T-helper 2 cell (primary cell): ENCODE measurements around the gene SDE2.
"Not testable (repeated sequence)": the region's sequence is repeated elsewhere in the genome, so short reads cannot be mapped to it uniquely, and the experiment has no call there.

Source experiments
- DNase-seq, 5 experiments: peaks; one replicate each; pipeline versions ENCODE4 v3.0.0 to v3.0.0-alpha.2; 2012 to 2022

Gene SDE2

DNA sequence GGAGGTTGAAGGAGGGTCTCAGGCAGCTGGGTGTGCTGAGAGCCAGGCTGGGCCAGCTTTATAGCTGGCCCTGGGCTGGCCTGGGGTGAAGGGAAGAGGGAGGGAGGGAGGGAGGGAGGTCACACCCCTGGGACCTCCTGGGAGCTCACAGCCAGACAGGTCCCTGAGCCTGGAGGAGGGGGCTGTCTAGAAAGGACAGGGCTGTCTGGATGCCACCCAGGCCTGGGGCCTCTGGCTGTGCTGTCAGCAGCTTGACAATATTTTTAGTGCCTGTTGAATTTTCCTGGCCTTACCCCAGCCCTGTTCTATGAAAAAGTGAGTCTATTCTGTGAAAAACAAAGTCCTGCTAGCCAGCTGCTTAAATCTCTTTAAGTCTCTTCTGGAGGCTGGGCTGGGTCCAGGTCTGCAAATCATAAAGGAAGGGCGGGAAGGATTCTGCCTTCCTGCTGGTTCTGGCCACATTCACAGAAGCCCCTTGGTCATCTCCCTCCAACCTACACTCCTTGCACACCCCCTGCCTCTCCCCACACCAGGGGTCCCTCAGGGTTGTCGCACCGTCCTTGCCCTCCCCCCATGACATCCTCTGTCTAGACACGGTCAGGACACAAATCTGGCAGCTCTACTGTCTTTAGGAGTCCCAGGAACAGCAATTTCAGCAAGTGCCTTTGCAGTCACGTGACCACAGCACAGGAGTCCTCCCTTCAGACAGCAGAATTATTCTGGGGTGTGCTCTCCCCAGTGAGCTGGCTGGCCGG is 57.8 kb downstream of the SDE2 start, which contains the start of gene LEFTY2:
Gene LEFTY2 (minus strand): TSS at position 34 of the 755 bp plus-strand sequence. CDS start 80 bp downstream, outside the sequence.
- no peak for DNase-seq

DNA sequence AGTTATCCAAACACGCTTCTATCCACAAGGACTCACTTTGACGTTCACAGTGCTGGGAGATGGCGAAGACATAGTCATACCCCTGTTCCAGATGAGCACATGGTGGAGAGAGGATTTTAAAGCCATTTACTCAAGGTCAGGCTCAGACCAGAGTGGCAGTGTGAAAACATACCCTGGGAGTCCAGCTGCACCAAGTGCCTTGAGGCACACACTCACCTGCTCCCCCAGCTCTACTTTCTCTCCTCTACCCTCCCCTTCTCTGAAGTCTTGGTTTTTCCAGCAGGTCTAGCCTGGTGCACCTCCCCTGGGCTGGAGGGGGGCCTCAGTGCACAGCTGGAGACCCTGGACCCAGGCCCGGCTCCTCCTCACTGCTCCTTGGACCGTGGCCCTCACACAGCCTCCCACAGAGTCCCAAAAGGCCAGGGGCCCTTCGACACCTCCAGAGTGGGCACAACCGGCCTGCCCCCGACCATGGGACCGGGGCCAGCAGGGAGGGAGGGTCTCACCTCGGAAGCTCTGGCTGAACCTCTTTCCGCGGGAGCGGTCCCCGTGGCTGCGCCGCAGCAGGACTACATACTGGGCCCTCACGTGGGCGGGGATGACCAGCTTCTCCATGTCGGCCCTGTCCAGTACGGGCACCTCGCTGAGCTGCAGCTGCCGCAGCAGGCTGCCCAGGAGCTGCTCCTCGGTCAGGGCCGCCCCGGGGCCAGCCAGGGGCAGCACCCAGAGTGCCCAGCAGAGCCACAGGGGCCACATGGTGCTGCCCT is 58.6 kb downstream of the SDE2 start:
- no peak for DNase-seq

DNA sequence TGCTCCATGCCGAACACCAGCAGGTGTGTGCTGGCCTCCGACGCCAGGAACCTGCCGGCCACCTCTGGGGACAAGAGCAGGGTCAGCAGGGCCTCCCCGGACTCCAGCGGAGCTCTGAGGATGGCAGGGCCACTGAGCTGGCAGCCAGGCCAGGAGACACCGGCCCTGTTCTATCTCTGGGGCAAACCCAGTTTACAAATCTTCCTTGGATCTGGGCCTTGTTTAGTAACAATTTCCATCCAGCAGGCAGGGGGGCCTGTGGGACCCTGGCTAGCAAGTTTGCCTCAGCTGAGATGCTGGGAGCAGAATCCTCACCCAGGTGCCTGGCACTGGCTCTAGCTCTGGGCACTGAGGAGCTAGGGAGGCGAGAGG is 59.2 kb downstream of the SDE2 start:
- not testable (repeated sequence) for DNase-seq

DNA sequence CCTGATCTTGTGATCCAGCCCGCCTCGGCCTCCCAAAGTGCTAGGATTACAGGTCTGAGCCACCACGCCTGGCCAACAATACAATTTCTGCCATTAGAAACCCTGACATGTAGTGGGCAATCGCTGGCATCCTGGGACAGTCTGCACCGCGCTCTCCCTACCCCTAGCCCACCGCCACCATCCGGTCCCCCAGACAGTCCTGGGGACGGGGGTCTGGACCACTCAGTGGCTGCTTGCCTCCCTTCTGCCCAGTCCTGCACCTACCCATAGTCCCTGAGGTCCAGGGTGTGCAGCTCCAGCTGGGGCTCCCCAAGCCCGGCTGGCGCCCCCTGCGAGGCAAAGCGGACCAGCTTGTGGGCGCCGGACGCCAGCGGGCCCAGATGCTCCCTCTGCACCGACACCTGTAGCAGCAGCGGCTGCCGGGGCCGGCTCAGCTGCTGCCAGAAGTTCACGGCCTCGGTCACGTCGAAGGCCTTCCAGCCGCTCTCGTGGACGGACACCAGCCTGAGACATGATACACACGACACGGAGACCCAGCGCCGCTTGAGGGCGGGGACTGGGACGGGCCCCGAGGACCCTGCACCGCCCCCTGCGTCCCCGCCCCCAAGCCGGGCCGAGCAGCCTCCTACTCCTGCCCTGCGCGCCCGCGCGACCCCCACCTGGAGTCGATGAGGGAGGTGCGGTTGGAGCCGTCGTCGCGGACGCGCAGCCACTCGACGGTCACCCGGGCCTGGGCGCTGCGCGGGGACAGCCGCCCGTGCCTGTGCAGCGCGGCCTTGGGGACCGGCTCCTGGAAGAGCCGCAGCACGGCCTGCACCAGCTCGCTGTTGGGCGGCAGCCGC is 59.8 kb downstream of the SDE2 start:
- not testable (repeated sequence) for DNase-seq

DNA sequence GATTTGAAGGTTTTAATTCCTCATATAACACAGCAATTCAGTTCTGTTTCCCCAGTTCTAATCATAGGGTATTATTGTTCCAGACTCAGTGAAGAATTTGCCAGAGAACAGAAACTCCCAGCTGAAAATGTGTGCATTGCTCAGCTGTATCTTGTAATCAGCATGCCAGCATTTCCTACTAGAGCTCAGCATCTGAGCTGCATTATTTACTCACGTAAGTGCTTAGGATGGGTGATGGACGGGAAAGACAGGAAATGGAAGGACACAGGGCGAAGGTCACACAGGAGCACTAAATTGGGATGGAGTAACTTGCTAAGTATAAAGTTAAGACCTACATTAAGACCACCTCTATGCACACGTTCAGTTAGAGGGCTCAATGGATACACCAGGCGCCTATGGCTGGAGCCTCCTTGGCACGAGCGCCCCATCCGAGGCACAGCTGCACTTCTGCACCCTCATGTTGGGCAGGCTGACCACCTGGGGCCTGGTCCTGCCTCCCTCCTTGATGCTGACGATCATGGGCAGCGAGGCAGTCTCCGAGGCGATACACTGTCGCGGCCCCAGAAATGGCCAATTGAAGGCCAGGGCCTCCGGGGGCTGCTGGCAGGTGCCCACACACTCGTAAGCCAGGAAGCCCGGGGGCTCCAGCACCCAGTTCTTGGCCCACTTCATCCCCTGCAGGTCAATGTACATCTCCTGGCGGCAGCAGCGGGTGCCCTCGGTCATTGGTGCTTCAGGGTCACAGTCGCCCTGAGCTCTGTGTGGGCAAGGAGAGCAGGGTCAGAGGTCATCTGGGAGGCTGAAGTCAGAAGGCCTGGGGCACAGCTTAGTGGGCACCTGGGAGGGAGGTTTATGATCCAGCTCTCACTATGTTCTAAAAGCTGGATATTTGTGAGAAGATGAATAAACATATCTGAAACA is 61.8 kb downstream of the SDE2 start:
- DNase-seq: no peak

DNA sequence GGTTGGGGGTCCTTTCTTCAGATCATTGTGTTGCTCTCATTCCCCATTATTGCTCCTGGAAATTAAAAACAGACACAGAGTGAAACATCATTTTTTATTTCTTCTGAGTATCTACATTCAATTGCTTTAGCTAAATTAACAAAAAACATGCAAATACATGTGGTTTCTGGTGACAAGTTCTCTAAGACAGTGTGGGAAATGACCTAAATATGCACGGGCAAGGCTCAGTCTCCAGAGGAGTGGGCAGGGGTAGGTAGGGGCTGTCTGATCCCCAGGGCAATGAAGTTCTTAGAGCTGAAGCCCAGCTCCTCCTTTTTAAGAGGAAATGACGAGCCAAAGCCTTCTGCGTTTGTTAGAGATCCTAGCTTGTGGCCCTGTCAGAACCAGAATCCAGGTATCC is 62.6 kb downstream of the SDE2 start:
- DNase-seq: no peak

DNA sequence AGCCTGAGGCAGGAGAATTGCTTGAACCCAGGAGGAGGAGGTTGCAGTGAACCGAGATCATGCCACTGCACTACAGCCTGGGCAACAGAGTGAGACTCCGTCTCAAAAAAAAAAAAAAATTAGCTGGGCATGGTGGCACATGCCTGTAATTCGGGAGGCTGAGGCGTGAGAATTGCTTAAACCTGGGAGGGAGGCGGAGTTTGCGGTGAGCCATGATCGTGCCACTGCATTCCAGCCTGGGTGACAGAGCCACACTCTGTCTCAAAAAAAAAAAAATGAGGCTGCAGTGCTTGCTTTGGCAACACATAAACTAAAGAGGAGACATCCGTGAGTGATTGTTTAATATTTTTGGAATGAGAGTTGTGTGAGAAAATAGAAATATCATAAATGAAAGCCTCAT is 63.1 kb downstream of the SDE2 start:
- not testable (repeated sequence) for DNase-seq

DNA sequence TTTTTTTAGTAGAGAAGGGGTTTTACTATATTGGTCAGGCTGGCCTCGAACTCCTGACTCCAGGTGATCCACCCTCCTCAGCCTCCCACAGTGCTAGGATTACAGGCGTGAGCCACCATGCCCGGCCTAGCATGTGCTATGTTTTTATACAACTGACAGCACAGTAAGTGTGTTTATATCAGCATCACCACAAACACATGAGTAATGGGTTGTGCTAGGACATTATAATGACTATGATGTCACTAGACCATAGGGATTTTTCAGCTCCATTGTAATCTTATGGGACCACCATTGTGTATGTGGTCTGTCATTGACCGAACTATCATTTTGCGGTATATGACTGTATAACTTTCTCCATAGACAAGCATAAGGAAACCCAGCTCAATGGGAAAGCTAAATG is 64.4 kb downstream of the SDE2 start:
- DNase-seq: no peak

DNA sequence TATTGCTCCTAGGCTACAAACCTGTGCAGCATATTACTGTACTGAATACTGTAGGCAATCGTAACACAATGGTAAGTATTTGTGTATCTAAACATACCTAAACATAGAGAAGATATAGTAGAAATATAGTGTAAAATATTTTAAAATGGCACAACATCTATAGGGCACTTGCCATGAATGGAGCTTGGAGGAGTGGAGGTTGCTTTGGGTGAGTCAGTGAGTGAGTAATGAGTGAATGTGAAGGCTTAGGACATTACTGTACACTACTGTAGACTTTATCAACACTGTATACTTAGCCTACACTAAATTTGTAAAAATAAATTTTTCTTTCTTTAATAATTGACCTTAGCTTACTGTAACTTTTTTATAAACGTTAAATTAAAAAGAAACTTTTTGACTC is 66.1 kb downstream of the SDE2 start:
- no peak for DNase-seq
